Thyroid gland (tissue), 4 donors: Measurements from ENCODE around the gene FCER2.

Experiments
- POLR2A ChIP-seq, 2 donors: fragments of 450-650 bp; IDR thresholded peaks; one replicate each; pipeline ENCODE4 v1.6.1; 2017; ENCODE audit warnings: antibody characterized with exemption in 2 of 2, mild to moderate bottlenecking in 2 of 2, moderate library complexity in 1 of 2
- TF ChIP-seq, protein P1 (sequence below), 6 experiments: fragments of 200-600 bp in 3 of 6; fragments of 450-650 bp in 3 of 6; sonication (generic) in 3 of 6; IDR thresholded peaks; one replicate each; pipeline ENCODE4 v1.5.1; 2016 to 2019; ENCODE audit warnings: antibody characterized with exemption in 6 of 6, mild to moderate bottlenecking in 2 of 6, inconsistent platforms in 1 of 6, moderate library complexity in 1 of 6

DNA sequence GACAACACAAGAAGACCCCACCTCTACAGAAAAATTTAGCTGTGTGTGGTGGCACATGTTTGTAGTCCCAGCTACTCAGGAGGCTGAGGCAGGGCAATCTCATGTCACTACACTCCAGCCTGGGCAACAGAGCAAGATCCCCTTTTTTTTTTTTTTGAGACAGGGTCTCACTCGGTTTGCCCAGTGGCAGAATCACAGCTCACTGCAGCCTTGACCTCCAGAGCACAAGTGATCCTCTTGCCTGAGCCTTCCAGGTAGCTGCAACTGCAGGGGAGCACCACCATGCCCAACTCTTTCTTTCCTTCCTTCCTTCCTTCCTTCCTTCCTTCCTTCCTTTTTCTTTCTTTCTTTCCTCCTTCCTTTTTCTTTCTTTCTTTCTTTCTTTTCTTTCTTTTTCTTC, 34.2 kb upstream of the FCER2 start:
- TF ChIP-seq, protein P1, sequence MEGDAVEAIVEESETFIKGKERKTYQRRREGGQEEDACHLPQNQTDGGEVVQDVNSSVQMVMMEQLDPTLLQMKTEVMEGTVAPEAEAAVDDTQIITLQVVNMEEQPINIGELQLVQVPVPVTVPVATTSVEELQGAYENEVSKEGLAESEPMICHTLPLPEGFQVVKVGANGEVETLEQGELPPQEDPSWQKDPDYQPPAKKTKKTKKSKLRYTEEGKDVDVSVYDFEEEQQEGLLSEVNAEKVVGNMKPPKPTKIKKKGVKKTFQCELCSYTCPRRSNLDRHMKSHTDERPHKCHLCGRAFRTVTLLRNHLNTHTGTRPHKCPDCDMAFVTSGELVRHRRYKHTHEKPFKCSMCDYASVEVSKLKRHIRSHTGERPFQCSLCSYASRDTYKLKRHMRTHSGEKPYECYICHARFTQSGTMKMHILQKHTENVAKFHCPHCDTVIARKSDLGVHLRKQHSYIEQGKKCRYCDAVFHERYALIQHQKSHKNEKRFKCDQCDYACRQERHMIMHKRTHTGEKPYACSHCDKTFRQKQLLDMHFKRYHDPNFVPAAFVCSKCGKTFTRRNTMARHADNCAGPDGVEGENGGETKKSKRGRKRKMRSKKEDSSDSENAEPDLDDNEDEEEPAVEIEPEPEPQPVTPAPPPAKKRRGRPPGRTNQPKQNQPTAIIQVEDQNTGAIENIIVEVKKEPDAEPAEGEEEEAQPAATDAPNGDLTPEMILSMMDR (IDR thresholded peaks at IDR 0.05): no peak
- no peak for TF ChIP-seq POLR2A (IDR thresholded peaks at IDR 0.05)
